ENCODE measurements around the gene IL36B.

IL36B gene

DNA sequence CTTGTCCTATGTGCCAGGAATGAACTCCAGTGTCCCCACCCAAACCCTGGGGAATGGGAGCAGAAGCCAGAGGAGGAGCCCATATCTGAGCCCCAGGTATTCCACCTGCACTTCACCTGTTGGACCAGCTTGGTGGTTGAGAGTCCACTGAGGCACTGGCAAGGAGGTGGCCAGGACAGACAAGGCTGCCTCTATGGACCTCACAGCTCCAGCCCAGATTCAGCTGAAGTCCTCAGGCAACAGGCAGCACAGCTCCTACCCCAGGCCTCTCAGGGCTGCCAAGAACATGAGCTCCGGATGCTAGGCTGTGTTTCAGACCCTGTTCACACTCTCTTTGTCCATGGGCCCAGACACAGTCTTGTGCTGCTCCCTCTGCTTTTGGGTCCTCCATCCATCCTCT, 12.2 kb upstream of the IL36B start:
- H3K27ac Mint-ChIP-seq = no peak overlapping the region
- H3K4me1 Mint-ChIP-seq = no peaks in the 10 kb centered on the region
- H3K9me3 Mint-ChIP-seq = no peaks in the 10 kb centered on the region
- DNase-seq (ENCODE audit: low spot score in 2 of 2) = no peak
- no peaks in the 10 kb centered on the region for H3K36me3 Mint-ChIP-seq
- no peak overlapping the region for H3K4me3 Mint-ChIP-seq
- no peak for ATAC-seq

DNA sequence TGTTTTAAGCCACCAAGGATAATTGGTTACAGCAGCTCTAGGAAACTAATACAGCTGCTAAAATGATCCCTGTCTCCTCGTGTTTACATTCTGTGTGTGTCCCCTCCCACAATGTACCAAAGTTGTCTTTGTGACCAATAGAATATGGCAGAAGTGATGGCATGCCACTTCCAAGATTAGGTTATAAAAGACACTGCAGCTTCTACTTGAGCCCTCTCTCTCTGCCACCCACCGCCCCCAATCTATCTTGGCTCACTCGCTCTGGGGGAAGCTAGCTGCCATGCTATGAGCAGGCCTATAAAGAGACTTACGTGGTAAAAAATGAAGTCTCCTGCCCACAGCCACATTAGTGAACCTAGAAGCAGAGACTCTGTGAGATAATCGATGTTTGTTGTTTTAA, 11.6 kb upstream of the IL36B start:
- Mint-ChIP-seq H3K4me1 (no peaks in the 10 kb centered on the region), H3K9me3 (no peaks in the 10 kb centered on the region), H3K27ac (no peak overlapping the region), H3K4me3 (no peak overlapping the region), H3K36me3 (no peaks in the 10 kb centered on the region)
- ATAC-seq (no peak), DNase-seq (ENCODE audit: low spot score in 2 of 2) (peak in 1 of 2 donors; percentile 26)

DNA sequence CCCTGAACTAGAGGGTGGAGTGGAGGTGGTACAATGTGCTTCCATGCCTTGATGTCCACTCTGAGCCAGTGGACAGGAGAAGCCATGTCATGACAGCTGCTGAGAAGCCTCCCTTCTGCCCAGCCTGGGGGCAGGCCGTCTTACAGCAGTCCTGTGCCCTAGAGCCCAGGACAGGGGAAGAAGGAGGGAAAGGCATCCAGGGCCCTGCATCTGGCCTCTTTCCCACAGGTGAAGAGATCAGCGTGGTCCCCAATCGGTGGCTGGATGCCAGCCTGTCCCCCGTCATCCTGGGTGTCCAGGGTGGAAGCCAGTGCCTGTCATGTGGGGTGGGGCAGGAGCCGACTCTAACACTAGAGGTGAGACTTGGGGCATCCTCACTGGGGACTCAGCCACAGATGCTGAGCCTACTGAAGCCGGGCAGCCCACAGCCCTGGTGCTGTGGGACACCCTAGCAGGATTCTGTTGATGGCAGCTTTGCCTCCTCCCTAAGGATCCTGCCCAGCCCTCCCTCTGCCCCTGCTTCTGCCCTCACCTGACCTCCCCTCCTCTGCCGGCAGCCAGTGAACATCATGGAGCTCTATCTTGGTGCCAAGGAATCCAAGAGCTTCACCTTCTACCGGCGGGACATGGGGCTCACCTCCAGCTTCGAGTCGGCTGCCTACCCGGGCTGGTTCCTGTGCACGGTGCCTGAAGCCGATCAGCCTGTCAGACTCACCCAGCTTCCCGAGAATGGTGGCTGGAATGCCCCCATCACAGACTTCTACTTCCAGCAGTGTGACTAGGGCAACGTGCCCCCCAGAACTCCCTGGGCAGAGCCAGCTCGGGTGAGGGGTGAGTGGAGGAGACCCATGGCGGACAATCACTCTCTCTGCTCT, 9.5 kb upstream of the IL36B start:
- Mint-ChIP-seq H3K27ac (no peak overlapping the region), H3K9me3 (no peaks in the 10 kb centered on the region)
- ATAC-seq = peak; percentile 27

DNA sequence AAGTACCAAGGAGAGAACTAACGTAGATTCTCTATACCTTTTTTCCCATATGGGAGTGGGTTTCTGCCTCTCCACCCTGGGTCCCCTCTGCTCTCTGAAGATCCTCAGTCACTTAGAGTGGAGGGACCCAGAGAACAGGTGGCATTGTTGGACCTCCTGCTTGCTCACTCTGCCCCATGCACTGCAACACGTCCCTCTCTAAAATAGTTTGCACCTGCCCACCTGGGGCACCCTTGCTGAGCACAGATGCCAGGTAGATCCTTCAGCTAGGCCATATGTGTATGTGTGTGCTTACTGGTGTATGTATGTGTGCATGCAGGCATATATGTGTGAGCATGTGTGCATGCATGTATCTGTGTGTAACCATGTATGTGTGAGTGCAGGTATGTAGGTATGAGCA, 8.6 kb upstream of the IL36B start:
- no peaks in the 10 kb centered on the region for H3K4me1 Mint-ChIP-seq
- H3K4me3 Mint-ChIP-seq = no peak overlapping the region
- H3K9me3 Mint-ChIP-seq = no peaks in the 10 kb centered on the region
- no peaks in the 10 kb centered on the region for H3K36me3 Mint-ChIP-seq
- no peak for ATAC-seq
- H3K27ac Mint-ChIP-seq = no peak overlapping the region
- no peak for DNase-seq (ENCODE audit: low spot score in 2 of 2)

More for the DNA sequence above, 9.5 kb upstream of the IL36B start:
- no peaks in the 10 kb centered on the region for H3K36me3 Mint-ChIP-seq
- no peak overlapping the region for H3K4me3 Mint-ChIP-seq
- no peaks in the 10 kb centered on the region for H3K4me1 Mint-ChIP-seq
- peak in 1 of 2 donors; percentile 41 for DNase-seq (ENCODE audit: low spot score in 2 of 2)

DNA sequence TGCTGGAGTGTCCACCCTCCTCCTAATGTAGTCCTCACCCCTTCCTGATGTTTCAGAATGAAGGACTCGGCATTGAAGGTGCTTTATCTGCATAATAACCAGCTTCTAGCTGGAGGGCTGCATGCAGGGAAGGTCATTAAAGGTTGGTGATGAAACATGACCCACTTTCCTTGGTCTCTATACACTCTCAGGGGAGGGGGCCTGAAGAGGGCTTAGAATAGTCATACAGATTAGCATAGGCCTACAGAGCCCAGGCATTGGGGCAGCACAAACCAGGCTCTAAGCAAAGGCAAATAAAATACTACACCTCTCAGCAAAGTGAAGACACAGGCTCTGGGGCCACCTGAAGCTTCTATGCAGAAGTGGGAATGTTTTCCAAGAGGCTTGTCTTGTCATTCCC, 8.1 kb upstream of the IL36B start:
- ATAC-seq (no peak), DNase-seq (ENCODE audit: low spot score in 2 of 2) (no peak)
- Mint-ChIP-seq H3K4me1 (no peaks in the 10 kb centered on the region), H3K9me3 (no peaks in the 10 kb centered on the region), H3K36me3 (no peaks in the 10 kb centered on the region), H3K4me3 (no peak overlapping the region), H3K27ac (no peak overlapping the region)

DNA sequence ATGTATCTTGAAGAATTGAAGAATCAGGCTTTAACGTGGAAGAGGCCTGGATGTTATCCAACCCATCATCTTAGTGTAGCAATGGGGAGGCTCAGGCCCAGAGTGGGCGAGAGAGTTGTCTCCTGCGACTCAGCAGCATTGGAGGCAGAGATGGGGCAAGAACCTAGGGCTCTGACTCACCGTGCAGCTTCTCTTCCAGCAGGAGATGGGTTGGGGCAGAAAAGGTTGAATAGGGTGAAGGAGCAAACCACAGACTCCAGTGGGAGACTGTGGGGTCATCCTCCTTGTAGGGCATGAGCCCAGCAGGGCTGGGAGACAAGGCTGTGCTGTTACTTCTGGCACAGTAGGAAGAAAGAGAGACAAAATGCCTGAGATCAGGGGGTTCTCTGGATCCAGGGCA, 7.7 kb upstream of the IL36B start:
- no peak overlapping the region for H3K4me3 Mint-ChIP-seq
- no peak for ATAC-seq
- no peaks in the 10 kb centered on the region for H3K36me3 Mint-ChIP-seq
- no peaks in the 10 kb centered on the region for H3K4me1 Mint-ChIP-seq
- H3K9me3 Mint-ChIP-seq = no peaks in the 10 kb centered on the region
- peak in 1 of 2 donors; percentile 29 for DNase-seq (ENCODE audit: low spot score in 2 of 2)
- H3K27ac Mint-ChIP-seq = no peak overlapping the region

DNA sequence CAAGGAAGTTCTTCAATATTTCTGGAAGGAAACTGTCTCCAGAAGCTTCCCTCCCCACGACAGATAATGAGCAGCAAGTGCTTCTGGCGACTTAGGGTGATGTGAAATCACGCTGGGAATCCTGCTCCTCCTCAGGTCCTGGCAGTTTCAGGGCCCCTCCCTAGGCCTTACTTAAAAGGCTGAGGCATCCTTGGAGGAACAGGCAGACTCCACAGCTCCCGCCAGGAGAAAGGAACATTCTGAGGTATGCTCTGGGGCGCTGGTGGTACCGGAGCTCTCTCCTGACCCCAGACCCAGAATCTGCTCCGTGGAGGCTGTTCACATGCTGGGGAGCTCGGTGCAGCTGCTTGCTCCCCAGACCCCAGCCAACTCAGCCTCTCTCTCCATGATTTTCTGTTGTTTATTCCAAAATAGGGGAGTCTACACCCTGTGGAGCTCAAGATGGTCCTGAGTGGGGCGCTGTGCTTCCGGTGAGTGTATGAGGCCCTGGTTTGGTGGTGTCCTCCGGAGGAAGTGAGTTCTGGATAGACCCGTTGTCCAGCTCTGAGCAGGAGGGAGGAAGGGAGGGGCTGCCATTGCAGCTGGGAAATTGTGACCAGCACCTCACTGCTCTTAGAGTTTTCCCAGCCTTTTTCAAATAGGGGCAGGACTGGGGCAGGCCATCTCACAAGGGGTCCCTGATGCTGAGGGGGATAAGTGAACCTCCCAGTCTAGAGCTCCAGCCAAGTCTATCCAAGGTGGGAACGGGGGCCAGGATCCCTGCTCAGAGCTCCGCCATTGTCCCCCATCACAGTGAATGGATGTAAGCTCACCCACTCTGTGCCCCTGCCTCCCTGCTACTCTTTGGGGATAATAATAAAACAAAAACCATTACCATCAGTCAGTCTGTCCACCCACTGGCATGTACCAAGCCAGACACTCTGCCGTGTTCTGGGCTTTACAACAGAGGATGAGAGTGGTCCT, 6.6 kb upstream of the IL36B start, which contains the start of gene IL36RN:
Gene IL36RN (plus strand): TSS at position 201 of the 963 bp plus-strand sequence. CDS start 241 bp downstream, at position 442.
- Mint-ChIP-seq H3K4me1 (no peaks in the 10 kb centered on the region), H3K9me3 (no peaks in the 10 kb centered on the region), H3K36me3 (no peaks in the 10 kb centered on the region), H3K4me3 (no peak within 1 kb of the TSS), H3K27ac (no peak within 1 kb of the TSS)
- ATAC-seq (no peak), DNase-seq (ENCODE audit: low spot score in 2 of 2) (peak in 1 of 2 donors; percentile 29)

DNA sequence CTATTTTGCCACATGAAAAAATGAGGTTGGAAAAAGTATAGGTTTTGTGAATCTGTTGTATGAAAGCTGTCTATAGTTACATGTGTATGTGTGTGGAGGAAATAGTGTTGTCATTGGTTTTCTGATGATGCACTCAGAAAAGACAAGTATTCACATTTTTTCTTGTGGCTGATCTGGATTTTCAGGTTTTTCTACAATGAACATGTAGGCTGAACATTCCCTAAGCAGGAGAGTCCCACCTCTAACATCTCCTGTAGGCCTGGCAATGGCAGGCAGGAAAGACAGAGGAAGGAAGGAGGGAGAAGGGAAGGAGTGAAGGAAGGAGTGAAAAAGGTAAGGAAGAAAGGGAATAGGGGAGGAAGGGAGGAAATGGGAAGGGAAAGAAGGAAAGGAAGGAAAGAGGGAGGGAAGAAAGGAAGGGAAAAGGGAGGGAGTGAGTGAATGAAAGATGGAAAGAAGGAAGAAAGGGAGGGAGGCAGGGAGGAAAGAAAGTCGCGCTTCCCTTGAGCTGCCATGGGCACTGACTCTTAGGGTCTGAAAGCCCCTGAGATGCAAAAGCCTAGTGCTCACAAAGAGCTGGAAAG, 5.8 kb upstream of the IL36B start:
- H3K36me3 Mint-ChIP-seq = no peaks in the 10 kb centered on the region
- H3K27ac Mint-ChIP-seq = no peak overlapping the region
- ATAC-seq (no peak), DNase-seq (ENCODE audit: low spot score in 2 of 2) (no peak)
- no peaks in the 10 kb centered on the region for H3K4me1 Mint-ChIP-seq
- H3K9me3 Mint-ChIP-seq = peaks cover 2% of the 10 kb centered on the region
- no peak overlapping the region for H3K4me3 Mint-ChIP-seq

DNA sequence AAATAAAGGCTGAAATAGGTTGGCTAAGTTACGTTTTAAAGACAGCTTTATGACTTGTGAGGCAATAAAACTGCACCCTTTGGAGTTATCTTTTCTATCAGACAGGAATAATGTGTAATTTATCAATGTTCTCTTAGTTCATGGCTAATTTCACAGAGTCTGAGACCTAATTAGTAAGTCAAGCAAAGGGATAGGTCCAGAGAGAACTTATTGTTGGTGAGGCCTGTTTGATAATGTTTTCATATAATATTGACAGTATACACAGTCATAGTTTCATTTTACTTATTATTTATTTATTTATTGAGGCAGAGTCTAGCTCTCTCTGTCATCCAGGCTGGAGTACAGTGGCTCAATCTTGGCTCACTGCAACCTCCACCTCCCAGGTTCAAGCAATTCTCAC, 4.5 kb upstream of the IL36B start:
- peaks cover 2% of the 10 kb centered on the region for H3K9me3 Mint-ChIP-seq

DNA sequence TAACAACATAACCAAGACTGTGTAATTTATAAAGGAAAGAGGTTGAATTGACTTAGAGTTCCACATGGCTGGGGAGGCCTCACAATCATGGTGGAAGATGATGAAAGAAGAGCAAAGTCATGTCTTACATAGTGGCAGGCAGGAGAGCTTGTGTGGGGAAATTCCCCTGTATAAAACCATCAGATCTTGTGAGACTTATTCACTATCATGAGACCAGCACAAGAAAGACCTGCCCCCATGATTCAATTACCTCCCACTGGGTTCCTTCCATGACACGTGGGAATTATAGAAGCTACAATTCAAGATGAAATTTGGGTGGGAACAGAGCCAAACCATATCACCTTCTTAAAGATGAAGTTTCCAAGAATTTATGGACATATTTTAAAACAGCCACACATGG, 3.9 kb upstream of the IL36B start:
- Mint-ChIP-seq H3K36me3 (no peaks in the 10 kb centered on the region), H3K4me3 (no peak overlapping the region), H3K27ac (no peak overlapping the region), H3K9me3 (peaks cover 2% of the 10 kb centered on the region), H3K4me1 (no peaks in the 10 kb centered on the region)
- DNase-seq (ENCODE audit: low spot score in 2 of 2) (peak in 1 of 2 donors; percentile 23), ATAC-seq (no peak)

More for the DNA sequence above, 4.5 kb upstream of the IL36B start:
- no peak overlapping the region for H3K27ac Mint-ChIP-seq
- DNase-seq (ENCODE audit: low spot score in 2 of 2) (no peak), ATAC-seq (no peak)
- H3K36me3 Mint-ChIP-seq = no peaks in the 10 kb centered on the region
- no peak overlapping the region for H3K4me3 Mint-ChIP-seq
- no peaks in the 10 kb centered on the region for H3K4me1 Mint-ChIP-seq

DNA sequence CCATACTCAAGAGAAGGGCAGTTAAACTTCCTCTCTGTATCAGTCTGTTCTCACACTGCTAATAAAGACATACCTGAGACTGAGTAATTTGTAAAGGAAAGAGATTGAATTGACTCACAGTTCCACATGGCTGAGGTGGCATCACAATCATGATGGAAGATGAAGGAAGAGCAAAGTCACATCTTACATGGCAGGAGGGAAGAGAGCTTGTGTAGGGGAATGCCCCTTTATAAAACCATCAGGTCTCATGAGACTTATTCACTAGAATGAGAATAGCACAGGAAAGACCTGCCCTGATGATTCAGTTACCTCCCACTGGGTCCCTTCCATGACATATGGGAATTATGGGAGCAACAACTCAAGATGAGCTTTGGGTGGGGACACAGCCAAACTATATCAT, 1.4 kb upstream of the IL36B start:
- Mint-ChIP-seq H3K27ac (no peak overlapping the region), H3K4me1 (no peaks in the 10 kb centered on the region), H3K36me3 (no peaks in the 10 kb centered on the region), H3K9me3 (peaks cover 2% of the 10 kb centered on the region), H3K4me3 (no peak overlapping the region)
- DNase-seq (ENCODE audit: low spot score in 2 of 2) (no peak), ATAC-seq (peak; percentile 19)

DNA sequence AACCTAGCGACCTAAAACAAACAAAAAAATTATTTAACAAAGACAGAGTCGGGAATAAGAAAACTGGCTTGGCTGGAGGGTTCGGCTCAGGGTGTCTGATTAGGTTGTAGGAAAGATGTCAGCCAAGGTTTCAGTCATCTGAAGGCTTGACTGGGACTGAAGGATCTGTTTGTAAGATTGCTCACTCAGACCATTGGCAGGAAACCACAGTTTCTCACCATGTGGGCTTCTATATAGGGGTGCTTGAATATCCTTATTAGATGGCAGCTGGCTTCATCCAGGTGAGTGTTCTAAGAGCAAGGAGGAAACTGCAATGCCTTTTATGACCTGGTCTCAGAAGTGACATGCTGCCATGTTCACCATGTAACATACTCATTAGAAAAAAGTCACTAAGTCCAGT, 999 bp upstream of the IL36B start:
- H3K27ac Mint-ChIP-seq = no peak overlapping the region
- ATAC-seq = peak; percentile 46
- no peaks in the 10 kb centered on the region for H3K4me1 Mint-ChIP-seq
- no peak for DNase-seq (ENCODE audit: low spot score in 2 of 2)
- H3K4me3 Mint-ChIP-seq = no peak overlapping the region
- peaks cover 2% of the 10 kb centered on the region for H3K9me3 Mint-ChIP-seq
- H3K36me3 Mint-ChIP-seq = no peaks in the 10 kb centered on the region

DNA sequence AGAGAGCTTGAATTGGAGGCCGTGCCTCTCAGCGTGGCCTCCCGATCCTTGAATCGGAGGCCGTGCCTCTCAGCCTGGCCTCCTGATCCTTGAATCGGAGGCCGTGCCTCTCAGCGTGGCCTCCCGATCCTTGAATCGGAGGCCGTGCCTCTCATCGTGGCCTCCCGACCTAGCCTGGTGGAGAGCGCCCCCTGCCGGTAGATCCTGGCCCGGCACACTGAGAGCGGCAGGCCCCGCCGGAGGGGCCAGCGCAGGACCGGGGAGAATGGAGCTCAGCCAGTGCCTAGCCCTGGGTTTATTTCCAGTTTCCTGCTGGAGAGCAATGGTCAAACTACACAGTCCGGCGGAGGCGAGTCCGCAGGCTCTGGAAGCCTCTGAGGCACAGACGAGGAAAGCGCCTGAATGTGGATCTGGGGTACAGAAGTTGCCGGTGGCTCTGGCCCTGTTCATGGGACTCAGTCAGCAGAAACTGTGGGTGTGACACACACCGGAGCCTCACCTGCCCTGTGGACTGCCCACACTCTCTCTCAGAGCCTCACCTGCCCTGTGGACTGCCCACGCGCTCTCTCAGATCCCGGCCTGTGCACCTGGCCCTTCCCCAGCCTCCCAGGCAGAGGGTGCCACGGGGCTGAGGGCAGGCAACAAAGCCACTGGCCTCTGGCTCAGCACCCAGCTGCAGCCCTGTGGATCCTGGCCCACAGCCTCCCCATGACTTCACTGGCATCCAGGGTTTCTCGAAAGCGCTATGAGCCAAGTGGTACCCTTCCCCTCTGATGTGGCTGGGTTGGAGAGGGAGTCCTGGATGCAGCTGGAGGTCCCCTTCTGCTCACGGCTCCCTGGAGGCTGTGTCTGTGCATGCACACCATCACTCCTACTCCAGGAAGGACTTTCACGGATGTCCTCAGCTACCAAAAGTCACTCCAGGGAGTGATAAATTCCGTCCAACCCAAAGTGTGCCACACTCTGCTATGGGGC, 1.5 kb downstream of the IL36B start:
- Mint-ChIP-seq H3K36me3 (no peaks in the 10 kb centered on the region), H3K4me3 (no peak overlapping the region), H3K9me3 (peaks cover 2% of the 10 kb centered on the region), H3K4me1 (no peaks in the 10 kb centered on the region), H3K27ac (no peak overlapping the region)
- DNase-seq (ENCODE audit: low spot score in 2 of 2) = peak in 1 of 2 donors; percentile 42
- no peak for ATAC-seq

DNA sequence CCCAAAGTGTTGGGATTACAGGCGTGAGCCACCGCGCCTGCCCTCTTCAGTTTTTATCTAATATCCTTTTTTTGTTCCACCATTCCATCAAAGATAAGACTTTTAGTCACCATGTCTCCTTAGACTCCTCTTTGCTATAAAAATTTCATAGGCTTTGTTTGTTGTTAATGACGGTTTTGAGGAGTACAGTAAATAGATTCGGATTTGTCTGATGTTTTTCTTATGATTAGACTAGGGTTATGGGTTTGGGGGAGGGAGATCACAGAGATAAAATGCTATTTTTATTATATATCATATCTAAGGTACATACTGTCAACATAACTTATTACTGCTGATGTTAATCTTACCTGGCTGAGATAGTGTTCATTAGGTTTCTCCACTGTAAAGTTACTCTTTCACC, 6.2 kb downstream of the IL36B start:
- Mint-ChIP-seq H3K27ac (no peak overlapping the region), H3K9me3 (no peaks in the 10 kb centered on the region), H3K4me1 (no peaks in the 10 kb centered on the region), H3K36me3 (no peaks in the 10 kb centered on the region), H3K4me3 (no peak overlapping the region)
- DNase-seq (ENCODE audit: low spot score in 2 of 2) = no peak
- no peak for ATAC-seq

Measured in stimulated activated effector memory CD8-positive, alpha-beta T cell treated with anti-CD3 and anti-CD28 coated beads, Interleukin-12 subunit alpha, Interleukin-12 subunit beta, amount 100 ng/mL, for 72 hours (primary cell).